Suprapubic skin (tissue), 4 donors: ENCODE measurements around the gene MEI1. TPM values are rescaled to one million over a fixed set of nuclear protein-coding genes. Genes with fewer than 3 reads are reported as not detected.

ENCODE experiments used
- DNase-seq, 2 donors: peaks; one replicate each; pipeline ENCODE4 v3.0.0-alpha.2; 2019; ENCODE audit warnings: low spot score in 2 of 2
- H3K27ac ChIP-seq: fragments of 200-600 bp; sonication (generic); one replicate; pipeline ENCODE4 v1.5.1; 2019
- H3K27me3 ChIP-seq: fragments of 200-600 bp; sonication (generic); one replicate; pipeline ENCODE4 v1.5.1; 2019
- H3K36me3 ChIP-seq: fragments of 200-600 bp; sonication (generic); one replicate; pipeline ENCODE4 v1.5.1; 2019
- H3K4me1 ChIP-seq: fragments of 200-600 bp; sonication (generic); one replicate; pipeline ENCODE4 v1.5.1; 2019
- H3K4me3 ChIP-seq: fragments of 200-600 bp; sonication (generic); one replicate; pipeline ENCODE4 v1.5.1; 2019; ENCODE audit warnings: mild to moderate bottlenecking
- H3K9me3 ChIP-seq: fragments of 200-600 bp; sonication (generic); one replicate; pipeline ENCODE4 v1.5.1; 2019
- CTCF ChIP-seq, 2 donors: fragments of 200-600 bp in 1 of 2; fragments of 450-650 bp in 1 of 2; sonication (generic) in 1 of 2; IDR thresholded peaks; one replicate each; pipeline ENCODE4 v1.5.1; 2016 to 2019; ENCODE audit warnings: antibody characterized with exemption in 2 of 2, mild to moderate bottlenecking in 1 of 2, moderate library complexity in 1 of 2
- EP300 ChIP-seq: sonication (generic); formaldehyde crosslinking; IDR thresholded peaks from one replicate; pipeline ENCODE4 v1.6.1; 2017; ENCODE audit warnings: antibody characterized with exemption
- POLR2A ChIP-seq, 2 donors: fragments of 450-650 bp; IDR thresholded peaks; one replicate each; pipeline ENCODE4 v1.6.1; 2017; ENCODE audit warnings: antibody characterized with exemption in 2 of 2, mild to moderate bottlenecking in 2 of 2, moderate library complexity in 2 of 2
- POLR2AphosphoS5 ChIP-seq, 3 donors: sonication (generic); formaldehyde crosslinking; IDR thresholded peaks; one replicate each; pipeline ENCODE4 v1.6.1; 2017; ENCODE audit warnings: antibody characterized with exemption in 3 of 3
- WGBS: methylation state at CpG from one replicate; pipeline ENCODE4 v1.1.5; 2018; 5-methylcytosine and 5-hydroxymethylcytosine counted together
- total RNA-seq, 4 donors: library from RNA; depleted of rRNA; stranded (reverse); fragments of >200 nt; gene quantifications; one replicate each; pipeline ENCODE4 v1.1.0, GENCODE V29; 2016

The MEI1 gene
- total RNA-seq, 4 donors from 2014 or later = 0.72 to 5.0 TPM; not detected in 2

DNA sequence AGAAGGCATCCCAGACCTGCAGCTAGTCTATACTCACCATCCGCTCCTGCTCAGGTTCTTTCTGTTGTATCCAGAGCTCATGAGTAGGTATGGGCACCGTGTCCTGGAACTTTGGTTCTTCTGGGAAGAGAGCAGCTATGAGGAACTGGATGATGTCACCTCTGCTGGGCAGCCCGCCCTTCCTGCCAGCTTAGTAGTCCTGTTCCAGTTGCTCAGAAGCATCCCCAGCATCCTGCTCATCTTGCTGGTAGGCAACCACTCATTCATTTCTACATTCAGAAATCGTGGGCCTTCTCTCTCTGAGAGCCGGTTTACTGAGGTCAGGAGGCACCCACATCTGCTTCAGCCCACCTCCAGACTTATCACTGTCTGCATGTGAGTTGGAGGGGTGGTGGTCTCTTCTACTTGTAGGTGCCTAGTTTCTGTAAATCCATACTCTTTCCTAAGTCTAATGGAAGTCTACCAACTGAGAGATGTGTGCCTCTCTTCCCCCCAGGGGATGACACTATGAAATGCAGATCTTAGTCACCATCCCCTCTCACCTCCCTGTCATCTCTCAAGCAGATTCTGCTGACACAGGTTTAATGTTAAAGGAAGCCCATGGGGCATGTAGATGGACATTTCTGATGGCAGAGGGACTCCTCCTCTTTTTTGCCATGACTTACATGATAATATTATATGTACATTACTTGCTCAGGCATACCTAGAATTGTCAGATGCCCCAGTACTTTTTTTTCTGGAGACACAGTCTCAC is 71.6 kb downstream of the MEI1 start:
- Histone ChIP-seq H3K27me3 (no peaks in the 10 kb centered on the region), H3K4me3 (no peak overlapping the region), H3K27ac (no peak overlapping the region), H3K36me3 (no peaks in the 10 kb centered on the region), H3K4me1 (no peaks in the 10 kb centered on the region), H3K9me3 (no peaks in the 10 kb centered on the region)
- no peak for DNase-seq
- TF ChIP-seq EP300 (no peak), POLR2AphosphoS5 (IDR thresholded peaks at IDR 0.05) (no peak), POLR2A (IDR thresholded peaks at IDR 0.05) (no peak), CTCF (IDR thresholded peaks at IDR 0.05) (no peak)
- 81% methylated on average over 5 of the region's 5 CpGs for WGBS

- Histone ChIP-seq H3K27me3 (no peaks in the 10 kb centered on the region), H3K4me3 (no peak overlapping the region), H3K27ac (no peak overlapping the region), H3K36me3 (no peaks in the 10 kb centered on the region), H3K9me3 (no peaks in the 10 kb centered on the region), H3K4me1 (no peaks in the 10 kb centered on the region)
- no peak for DNase-seq
- TF ChIP-seq EP300 = no peak
- no peak for TF ChIP-seq CTCF (IDR thresholded peaks at IDR 0.05)
- no peak for TF ChIP-seq POLR2A (IDR thresholded peaks at IDR 0.05)
- no peak for TF ChIP-seq POLR2AphosphoS5 (IDR thresholded peaks at IDR 0.05)
- WGBS = 93% methylated on average over 4 of the region's 4 CpGs
Observed at GRCh38 chr22:41772198-41772597, 72.9 kb downstream of the MEI1 start.

- H3K27me3 ChIP-seq = no peaks in the 10 kb centered on the region
- H3K4me1 ChIP-seq = no peaks in the 10 kb centered on the region
- no peak for DNase-seq
- H3K36me3 ChIP-seq = no peaks in the 10 kb centered on the region
- no peak overlapping the region for H3K4me3 ChIP-seq
- TF ChIP-seq CTCF (IDR thresholded peaks at IDR 0.05) (no peak), POLR2A (IDR thresholded peaks at IDR 0.05) (no peak), POLR2AphosphoS5 (IDR thresholded peaks at IDR 0.05) (no peak), EP300 (no peak)
- H3K27ac ChIP-seq = no peak overlapping the region
- no peaks in the 10 kb centered on the region for H3K9me3 ChIP-seq
Observed at GRCh38 chr22:41772645-41773044, 73.3 kb downstream of the MEI1 start.

DNA sequence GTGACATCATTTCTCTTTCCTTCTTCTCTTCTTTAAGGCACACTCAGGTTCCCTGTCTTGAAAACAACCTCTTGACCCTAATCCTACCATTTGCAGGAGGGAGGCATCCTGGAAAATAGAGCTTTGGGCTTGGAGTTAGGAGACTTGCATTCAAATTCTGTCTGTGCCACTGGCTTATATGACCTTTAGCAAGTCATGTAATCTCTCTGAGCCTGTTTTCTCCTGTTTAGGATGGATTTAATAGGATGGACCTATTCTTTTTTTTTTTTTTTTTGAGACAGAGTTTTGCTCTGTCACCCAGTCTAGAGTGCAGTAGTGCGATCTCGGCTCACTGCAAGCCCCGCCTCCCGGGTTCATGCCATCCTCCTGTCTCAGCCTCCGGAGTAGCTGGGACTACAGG is 76.0 kb downstream of the MEI1 start:
- Histone ChIP-seq H3K27ac (no peak overlapping the region), H3K27me3 (no peaks in the 10 kb centered on the region), H3K4me1 (no peaks in the 10 kb centered on the region), H3K4me3 (no peak overlapping the region), H3K36me3 (no peaks in the 10 kb centered on the region), H3K9me3 (no peaks in the 10 kb centered on the region)
- DNase-seq = no peak
- WGBS = 85% methylated on average over 5 of the region's 5 CpGs
- no peak for TF ChIP-seq CTCF (IDR thresholded peaks at IDR 0.05)
- TF ChIP-seq POLR2AphosphoS5 (IDR thresholded peaks at IDR 0.05) = no peak

- WGBS = 71% methylated on average over 4 of the region's 4 CpGs
- DNase-seq = no peak
- no peak overlapping the region for H3K4me3 ChIP-seq
- peaks cover 4% of the 10 kb centered on the region for H3K4me1 ChIP-seq
- no peak for TF ChIP-seq POLR2AphosphoS5 (IDR thresholded peaks at IDR 0.05)
- H3K36me3 ChIP-seq = no peaks in the 10 kb centered on the region
- no peaks in the 10 kb centered on the region for H3K9me3 ChIP-seq
- no peaks in the 10 kb centered on the region for H3K27me3 ChIP-seq
- no peak overlapping the region for H3K27ac ChIP-seq
Observed at GRCh38 chr22:41775976-41776375, 76.7 kb downstream of the MEI1 start.

DNA sequence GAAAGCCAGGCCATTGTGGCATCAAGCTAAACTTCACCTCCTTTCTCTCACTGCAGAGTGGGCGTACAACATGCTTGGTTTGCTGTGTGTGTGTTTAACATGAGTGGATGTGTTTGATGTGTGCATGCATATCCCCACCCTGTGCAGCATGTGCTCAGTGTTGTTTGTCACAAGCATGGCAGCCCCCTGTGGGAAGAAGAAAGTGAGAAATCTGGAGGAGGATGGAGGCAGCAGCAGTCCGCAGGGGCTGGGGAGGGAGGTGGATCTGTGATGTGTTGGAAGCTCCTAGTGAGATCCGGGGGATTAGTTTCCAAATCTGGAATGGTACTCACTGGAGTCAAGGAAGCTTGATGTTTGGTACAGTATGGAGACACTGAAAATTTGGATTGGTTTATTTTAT is 77.1 kb downstream of the MEI1 start:
- no peak for DNase-seq
- Histone ChIP-seq H3K4me1 (peaks cover 4% of the 10 kb centered on the region), H3K36me3 (no peaks in the 10 kb centered on the region), H3K4me3 (no peak overlapping the region), H3K27ac (no peak overlapping the region), H3K9me3 (no peaks in the 10 kb centered on the region), H3K27me3 (no peaks in the 10 kb centered on the region)
- TF ChIP-seq EP300 (no peak), CTCF (IDR thresholded peaks at IDR 0.05) (no peak), POLR2AphosphoS5 (IDR thresholded peaks at IDR 0.05) (no peak), POLR2A (IDR thresholded peaks at IDR 0.05) (no peak)
- WGBS = 75% methylated on average over 3 of the region's 3 CpGs
